Stimulated activated CD8-positive, alpha-beta memory T cell treated with anti-CD3 and anti-CD28 coated beads, Interleukin-4, amount 100 ng/mL, for 24 hours (primary cell): ENCODE measurements around the gene DKKL1.
"Not testable (repeated sequence)": the region's sequence is repeated elsewhere in the genome, so short reads cannot be mapped to it uniquely, and the experiment has no call there.

Experiments used
- DNase-seq: peaks from one replicate; pipeline ENCODE4 v3.0.0-alpha.2; 2020; ENCODE audit warnings: low read depth

The DKKL1 gene

DNA sequence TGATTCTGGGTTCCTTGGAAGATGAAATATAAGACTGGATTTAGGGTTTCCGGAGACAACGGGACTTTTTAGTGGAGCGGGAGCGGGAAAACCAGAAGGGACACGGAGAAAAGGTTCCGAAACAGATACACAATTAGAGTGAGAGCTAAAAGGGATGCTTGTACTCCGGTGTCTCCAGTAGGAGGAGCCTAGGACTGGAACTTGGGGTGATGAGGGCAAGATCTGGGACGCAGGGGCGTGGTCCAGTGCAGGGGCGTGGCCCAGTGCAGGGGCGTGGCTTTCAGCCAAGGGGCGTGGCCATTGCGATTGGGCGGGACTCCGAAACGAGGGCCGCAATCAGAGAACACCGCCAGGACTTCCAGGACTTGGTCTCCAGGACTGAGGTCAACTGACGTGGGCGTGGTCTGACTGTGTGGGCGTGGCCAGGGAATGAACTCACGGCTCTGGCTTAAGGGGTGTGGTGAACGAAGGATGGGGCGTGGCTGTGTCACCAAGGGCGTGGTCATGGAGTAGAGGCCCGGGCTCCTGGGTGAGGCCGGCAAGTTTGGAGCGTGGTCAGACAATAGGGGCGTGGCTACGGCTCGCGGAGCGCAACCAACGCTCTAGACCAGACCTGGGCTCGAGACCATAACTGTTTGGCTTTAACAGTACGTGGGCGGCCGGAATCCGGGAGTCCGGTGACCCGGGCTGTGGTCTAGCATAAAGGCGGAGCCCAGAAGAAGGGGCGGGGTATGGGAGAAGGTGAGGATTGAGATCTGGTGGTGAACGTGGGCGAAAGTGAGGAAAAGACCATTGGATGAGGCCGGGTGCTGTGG, at the start of gene DKKL1:
DKKL1 (plus strand) TSS at position 610 of the 815 bp plus-strand sequence; CDS start at position 732, 122 bp downstream.
- DNase-seq: peak; percentile 53

DNA sequence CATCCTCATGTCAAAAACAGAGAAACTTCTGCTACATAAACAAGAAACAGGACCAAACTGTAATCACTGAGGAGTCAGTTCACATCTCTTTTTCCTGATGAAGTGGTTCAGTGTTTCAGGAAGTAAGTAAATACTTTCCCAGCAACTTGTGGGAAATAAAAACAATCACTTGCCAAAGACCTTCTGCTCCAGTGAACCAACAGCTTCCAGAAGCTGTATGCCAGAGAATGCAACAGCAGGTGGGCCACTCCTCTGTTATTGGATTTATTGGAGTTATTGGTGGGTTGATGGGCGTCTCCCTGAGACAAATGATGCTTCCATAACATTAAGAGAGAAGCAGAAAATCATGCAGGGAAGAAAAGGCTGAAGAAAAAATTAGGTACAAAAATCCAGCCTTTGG, 48.6 kb upstream of the DKKL1 start:
- no peak for DNase-seq

DNA sequence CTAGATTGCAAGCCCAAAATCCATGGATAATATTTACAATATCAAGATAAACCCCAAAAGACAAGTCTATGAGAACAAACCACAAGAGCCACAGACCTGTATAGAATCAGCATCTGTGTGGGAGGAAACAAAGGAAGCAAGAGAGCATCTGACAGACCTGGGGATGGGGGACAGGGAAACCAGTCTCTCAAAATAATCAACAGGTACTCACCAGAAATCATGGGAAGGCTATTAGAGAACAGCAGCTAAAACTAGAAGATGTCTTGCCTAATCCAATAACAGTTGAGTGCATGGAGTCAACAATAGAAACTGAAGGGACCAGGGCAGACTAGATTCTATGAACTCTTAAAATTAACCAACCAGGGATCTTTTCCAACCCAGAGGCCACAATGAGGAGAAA, 47.4 kb upstream of the DKKL1 start:
- DNase-seq: no peak

DNA sequence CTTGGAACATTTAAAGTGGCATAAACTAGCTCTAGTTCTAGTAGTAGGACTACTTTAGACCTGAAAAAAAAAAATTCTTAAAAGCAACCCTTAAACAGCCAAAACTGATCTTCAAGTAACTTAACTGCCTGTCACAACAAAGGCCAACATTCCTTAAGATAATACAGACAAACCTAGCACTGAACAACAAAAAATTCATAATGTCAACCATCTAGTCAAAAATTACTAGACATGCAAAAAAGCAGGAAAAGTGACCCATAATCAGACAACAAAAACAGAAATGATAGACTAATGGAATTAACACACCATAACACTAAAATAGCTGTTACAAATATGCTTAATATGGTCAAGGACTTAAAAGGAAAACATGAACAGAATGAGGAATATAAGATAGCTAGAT, 45.4 kb upstream of the DKKL1 start:
- no peak for DNase-seq

DNA sequence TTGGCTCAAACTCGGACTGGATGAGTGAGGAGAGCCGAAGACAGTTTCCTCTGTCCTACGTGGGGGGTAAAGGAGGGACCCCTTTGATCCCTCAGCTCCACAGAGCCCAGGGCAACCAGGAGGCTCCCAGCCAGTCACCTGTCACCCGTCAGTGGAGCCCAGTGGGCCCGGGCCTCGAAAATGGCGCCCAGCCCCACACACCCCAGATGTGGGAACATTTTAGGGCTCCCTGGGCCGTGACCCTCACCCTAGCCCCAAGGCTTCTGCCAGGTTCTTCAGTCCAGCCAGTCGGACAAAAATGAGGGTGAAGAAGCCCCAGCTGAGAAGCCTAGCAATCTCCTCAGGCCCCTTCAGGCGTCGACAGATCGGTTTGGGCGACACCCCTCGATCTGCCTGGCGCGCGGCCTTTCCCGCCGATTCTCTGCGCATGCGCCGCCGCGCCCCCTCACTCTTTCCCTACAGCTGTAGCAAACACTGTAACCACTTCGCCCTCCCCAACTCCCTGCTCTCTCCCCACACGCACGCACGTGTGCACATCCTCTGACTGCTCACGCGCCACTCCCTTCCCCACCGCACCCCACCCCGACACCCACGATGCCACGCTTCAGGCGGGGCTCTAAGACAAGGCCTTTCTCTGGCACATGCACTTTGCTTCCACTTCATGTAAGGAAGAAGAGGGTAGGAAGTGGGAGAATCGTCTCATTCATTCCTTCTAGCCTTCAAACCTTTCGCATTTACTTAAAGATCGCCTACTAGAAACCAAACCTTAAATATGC, 38.7 kb upstream of the DKKL1 start, which contains the start of gene SLC6A16:
SLC6A16 (minus strand) TSS at position 391 of the 776 bp plus-strand sequence. CDS start 13,844 bp downstream, outside the sequence.
- no peak for DNase-seq

DNA sequence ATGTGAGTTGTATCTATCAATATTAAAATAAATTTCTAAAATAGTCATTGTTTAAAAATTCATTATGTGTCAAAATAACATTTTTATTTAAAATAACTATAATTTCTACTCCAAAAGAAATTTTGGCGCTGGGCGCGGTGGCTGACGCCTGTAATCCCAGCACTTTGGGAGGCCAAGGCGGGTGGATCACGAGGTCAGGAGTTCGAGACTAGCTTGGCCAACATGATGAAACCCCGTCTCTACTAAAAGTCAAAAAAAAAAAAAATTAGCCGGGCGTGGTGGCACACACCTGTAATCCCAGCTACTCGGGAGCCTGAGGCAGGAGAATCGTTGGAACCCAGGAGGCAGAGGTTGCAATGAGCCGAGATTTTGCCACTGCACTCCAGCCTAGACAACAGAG, 37.9 kb upstream of the DKKL1 start:
- not testable (repeated sequence) for DNase-seq

DNA sequence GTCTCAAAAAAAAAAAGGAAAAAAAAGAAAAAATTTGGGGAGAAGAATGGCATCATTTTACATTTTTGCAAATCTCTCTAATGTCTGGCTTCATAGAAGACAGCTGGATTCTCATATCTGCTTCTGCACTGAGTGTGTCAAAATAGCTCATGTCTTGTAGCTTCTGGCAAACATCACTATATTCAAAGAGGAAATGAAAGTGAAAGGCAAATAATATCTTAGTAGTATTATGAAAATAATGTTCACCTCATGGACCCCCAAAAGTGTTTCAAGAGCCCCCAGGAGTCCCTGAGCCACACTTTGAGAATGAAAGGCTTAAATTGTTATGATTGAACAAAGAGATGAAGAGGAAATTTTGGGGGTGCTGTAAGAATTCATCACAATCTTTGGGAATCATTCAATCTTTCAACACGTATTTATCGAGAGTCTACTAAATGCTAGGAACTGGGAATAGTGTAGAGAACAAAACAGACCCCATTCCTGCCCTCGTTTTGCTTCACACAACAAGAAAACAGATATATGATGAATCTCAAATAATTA, 37.4 kb upstream of the DKKL1 start:
- no peak for DNase-seq

DNA sequence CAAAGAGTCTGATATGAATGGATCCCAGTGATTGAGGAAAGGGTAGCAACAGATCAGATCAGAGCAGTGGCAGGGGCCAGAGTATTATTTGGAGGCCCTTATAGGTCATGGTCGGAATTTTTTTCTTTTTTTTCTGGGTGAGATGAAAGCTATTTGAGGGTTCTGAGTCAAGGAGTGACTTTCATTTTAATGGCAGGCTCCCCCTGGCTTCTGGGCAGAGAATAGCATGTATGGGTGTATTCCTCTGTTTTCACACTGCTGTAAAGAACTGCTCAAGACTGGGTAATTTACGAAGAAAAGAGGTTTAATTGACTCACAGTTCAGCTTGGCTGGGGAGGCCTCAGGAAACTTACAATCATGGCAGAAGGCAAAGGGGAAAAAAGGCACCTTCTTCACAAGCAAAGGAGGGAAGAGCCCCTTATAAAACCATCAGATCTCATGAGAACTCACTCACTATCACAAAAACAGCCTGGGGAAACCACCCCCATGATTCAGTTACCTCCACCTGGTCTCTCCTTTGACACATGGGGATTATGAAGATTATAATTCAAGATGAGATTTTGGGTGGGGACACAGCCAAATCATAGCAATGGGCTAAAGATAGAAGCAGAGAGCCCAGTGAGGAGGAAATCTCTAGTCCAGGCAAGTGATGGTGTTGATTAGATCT, 35.7 kb upstream of the DKKL1 start:
- no peak for DNase-seq

DNA sequence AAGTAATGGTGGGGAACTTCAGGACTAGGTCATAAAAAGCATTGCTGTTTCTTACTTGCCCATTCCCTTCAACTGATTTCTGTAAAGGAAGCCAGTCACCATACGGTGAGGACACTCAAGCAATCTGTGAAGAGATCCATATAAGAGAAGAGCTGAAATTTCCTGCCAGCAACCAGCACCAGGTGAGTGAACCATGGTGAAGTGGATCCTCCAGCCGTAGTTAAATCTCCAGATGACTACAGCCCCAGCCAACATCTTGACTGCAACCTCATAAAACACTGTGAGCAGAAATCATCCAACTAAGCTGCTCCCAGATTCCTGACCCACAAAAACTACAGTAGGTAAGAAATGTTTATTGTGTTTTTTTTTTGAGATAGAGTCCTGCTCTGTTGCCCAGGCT, 34.9 kb upstream of the DKKL1 start:
- DNase-seq: no peak

DNA sequence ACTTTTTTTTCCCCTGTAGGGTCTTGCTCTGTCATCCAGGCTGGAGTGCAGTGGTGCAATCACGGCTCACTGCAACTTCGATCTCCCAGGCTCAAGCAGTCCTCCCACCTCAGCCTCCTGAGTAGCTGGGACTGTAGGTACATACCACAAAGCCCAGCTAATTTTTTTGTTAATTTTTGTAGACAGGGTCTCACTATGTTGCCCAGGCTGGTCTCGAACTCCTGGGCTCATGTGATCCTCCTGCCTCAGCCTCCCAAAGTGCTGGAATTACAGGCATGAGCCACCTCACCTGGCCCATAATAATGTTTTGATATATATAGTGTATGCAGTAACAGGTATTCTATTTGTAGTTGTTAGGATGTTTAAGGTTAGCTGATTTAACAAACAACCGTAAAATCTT, 32.5 kb upstream of the DKKL1 start:
- not testable (repeated sequence) for DNase-seq

DNA sequence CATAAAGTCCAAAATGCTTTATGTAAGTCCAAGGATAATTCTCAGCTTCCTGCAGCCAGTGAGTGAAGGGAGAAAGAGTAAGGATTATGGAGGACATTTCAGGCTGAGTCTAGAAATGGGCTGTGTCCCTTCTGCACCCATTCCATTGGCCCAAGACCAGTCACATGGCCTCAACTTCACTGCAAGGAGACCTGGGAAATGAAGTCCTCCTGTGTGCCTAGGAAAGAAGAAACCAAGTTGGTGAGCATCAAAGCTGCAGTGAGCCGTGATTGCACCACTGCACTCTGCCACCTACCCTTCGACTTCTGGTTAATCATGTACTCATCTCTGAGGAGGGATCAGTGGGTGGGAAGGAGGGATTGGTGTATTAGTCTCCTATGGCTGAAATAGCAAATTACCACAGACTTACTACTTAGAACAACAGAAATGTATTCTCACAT, 32.0 kb upstream of the DKKL1 start:
- DNase-seq: no peak

DNA sequence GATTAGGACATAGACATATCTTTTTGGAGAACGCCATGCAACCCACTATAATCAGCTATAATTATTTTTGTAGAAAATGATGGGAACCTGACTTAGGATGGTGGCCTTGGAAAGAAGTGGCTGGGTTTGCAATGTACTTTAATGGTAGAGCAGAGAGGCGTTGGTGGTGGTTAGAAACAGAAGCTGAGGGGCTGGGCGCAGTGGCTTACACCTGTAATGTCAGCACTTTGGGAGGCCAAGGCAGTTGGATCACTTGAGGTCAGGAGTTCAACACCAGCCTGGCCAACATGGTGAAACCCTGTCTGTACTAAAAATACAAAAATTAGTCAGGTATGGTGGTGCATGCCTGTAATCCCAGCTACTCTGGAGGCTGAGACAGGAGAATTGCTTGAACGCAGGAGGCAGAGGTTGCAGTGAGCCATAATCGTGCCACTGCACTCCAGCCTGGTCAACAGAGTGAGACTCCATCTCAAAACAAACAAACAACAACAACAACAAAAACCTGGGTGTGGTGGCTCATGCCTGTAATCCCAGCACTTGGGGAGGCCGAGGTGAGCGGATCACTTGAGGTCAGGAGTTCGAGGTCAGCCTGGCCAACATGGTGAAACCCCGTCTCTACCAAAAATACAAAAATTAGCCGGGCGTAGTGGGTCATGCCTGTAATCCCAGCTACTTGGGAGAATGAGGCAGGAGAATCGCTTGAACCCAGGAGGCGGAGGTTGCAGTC, 30.8 kb upstream of the DKKL1 start:
- DNase-seq: not testable (repeated sequence)

DNA sequence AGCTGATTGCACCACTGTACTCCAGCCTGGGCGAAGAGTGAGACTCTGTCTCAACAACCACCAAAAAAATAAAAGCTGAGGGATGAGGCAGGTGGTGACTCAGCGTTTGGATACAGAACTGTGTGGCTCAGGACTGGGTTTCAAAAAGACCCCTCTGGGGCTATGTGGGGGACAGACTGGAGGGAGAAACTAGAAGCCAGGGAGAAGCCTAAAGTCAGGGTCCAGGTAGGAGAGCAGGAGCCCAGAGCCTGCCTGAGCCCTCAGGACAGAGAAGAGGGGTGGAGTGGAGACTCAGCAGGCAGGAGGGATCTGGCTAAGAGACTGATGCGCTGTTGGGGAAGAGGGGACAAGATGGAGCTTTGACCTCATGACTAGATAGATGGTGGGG, 30.3 kb upstream of the DKKL1 start:
- DNase-seq: no peak

DNA sequence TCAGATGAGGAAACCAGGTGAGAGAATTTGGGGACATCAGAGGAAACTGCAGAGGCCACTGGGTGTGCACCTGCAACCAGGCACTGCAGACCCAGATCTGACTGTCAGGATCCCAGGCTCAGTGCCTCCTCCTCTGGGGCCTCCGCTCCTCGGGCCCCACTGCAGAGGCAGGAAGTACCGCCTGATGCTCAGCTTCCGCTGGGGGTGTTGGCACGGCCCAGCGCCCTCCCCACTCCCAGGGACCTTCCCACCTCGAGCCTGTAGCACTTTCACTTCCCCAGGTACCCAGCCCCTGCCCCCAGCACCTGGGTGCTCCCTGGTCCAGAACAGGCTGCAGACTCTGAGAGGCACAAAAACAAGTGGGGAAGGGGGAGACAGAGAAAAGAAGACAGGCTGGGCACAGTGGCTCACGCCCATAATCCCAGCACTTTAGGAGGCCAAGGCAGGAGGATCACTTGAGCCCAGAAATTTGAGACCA, 29.8 kb upstream of the DKKL1 start:
- DNase-seq: peak; percentile 44

DNA sequence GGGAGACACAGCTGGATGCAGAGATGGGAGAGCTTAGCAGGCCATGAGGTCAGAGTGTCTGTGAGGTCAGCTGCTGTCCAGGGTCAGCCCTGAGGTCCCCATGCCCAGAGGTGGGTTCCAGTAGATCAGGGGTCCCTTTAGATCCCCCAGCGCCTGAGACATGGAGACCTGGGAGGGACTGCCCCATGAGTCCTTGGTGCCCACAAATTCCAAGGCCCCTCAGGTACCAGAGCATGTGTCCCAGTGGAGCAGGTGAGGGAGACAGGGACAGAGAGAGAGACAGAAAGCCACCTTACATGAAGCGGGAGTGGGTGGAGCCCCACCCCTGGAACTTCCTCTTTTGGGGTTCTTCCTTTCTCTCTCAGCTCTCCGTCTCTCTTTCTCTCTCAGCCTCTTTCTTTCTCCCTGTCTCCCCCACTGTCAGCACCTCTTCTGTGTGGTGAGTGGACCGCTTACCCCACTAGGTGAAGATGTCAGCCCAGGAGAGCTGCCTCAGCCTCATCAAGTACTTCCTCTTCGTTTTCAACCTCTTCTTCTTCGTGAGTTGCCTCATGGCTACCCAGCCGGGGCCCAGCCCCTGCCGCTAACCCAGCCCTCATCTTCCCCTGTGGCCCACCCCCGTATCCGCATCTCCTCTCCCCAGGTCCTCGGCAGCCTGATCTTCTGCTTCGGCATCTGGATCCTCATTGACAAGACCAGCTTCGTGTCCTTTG, 28.4 kb upstream of the DKKL1 start, which contains the start of gene CD37:
CD37 (plus strand) TSS at position 336 of the 713 bp plus-strand sequence; CDS start at position 471, 135 bp downstream.
- DNase-seq: peak; percentile 30

DNA sequence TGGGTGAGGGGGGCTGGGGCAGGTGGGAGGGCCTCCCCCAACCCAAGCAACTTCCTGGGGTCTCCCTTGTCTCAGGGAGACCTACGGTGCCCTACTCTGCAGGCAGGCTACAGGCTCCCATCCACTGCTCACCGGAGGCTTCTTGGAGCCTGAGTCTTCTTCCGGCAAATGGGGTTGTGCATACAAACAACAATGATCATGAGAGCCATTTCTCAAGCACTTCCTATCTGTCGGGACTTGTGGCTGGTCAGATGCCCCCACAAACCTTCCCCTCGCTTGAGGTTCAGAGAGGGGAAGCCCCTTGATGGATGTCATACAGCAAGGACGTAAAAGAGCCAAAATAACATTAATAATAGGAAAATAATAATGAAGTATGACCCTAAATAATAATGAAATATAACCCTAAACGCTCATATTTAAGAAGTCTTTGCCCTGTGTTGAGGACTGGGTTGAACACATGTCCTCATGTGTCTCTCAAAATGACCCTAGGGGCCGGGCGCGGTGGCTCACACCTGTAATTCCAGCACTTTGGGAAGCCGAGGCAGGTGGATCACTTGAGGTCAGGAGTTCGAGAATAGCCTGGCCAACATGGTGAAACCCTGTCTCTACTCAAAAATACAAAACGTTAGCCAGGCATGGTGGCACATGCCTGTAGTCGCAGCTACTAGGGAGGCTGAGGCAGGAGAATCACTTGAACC, 27.7 kb upstream of the DKKL1 start:
- no peak for DNase-seq

DNA sequence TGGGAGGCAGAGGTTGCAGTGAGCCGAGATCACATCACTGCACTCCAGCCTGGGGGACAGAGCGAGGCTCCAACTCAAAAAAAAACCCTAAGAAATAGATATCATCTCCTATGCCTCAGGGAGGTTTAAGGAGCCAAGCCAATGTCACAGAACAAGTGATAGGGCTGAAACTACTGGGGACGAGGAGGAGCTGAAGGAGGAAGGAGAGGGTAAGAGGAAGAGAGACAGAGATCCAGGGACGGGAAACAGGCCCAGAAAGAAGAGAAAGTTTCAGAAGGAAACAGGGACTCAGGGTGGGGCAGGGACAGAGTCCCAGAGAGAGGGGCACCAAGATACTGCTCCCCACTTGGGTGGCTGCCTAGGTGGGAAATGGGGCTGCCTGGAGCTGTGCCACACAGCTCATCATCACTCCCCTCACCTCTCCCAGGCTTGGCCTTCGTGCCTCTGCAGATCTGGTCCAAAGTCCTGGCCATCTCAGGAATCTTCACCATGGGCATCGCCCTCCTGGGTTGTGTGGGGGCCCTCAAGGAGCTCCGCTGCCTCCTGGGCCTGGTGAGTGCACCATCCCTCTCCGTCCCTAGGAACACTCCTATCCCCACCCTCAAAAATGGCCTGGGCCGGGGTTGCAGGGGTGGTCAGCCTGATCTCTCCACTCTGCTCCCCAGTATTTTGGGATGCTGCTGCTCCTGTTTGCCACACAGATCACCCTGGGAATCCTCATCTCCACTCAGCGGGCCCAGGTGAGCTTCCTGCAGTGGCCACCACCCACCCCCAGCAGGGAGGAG, 27.0 kb upstream of the DKKL1 start:
- DNase-seq: no peak

DNA sequence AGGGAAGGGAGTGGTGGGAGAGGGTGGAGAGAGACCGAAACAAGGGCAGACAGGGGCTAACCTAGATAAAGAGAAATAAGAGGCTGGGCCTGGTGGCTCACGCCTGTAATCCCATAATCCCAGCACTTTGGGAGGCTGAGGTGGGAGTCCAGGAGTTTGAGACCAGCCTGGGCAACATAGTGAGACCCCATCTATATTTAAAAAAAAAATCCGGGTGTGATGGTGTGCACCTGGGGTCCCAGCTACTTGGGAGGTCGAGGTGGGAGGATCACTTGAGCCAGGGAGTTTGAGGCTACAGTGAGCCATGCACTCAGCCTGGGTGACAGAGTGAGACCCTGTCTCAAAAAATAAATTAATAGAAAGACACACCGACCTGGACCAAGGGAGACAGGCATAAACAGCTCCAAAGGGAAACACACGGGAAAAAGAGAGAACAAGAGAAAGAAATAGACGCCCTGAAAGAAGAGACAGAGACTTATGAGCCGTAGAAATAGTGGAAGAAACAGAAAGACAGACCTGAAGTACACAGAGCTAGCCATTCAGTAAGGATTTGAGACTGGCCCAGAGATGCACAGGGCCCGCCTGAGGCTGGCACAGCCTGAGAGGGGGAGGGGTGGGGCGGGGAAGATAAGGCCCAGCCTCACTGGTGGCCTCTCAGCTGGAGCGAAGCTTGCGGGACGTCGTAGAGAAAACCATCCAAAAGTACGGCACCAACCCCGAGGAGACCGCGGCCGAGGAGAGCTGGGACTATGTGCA, 26.2 kb upstream of the DKKL1 start:
- DNase-seq: no peak
